GM23338 (cell line): ENCODE measurements around the gene SUN2. TPM values are rescaled to one million over a fixed set of nuclear protein-coding genes. Genes with fewer than 3 reads are reported as not detected.

Experiments
- ATAC-seq: fragments of 200-7000 bp; cut with Tn5 transposase; 3 replicates; pipeline ENCODE4 v1.9.1; 2020
- DNase-seq: peaks from one replicate; pipeline ENCODE4 v3.0.0-alpha.2; 2015; ENCODE audit warnings: low spot score
- H2AFZ ChIP-seq: fragments of 200-600 bp; sonication (generic); 2 replicates; pipeline ENCODE4 v1.8.0; 2016; ENCODE audit warnings: antibody characterized with exemption, mild to moderate bottlenecking, moderate library complexity
- H3F3A ChIP-seq: fragments of 200-600 bp; sonication (generic); replicated peaks from 2 replicates; pipeline ENCODE4 v1.8.0; 2017; ENCODE audit warnings: antibody characterized with exemption, mixed run types, low read depth
- H3K27ac ChIP-seq: fragments of 200-600 bp; sonication (generic); 2 replicates; pipeline ENCODE4 v1.6.1; 2016; ENCODE audit warnings: low read depth
- H3K27me3 ChIP-seq: fragments of 200-600 bp; sonication (generic); 2 replicates; pipeline ENCODE4 v1.8.0; 2016; ENCODE audit warnings: mild to moderate bottlenecking, mixed run types, moderate library complexity; ENCODE audit not compliant: insufficient read depth
- H3K36me3 ChIP-seq: fragments of 200-600 bp; sonication (generic); 2 replicates; pipeline ENCODE4 v1.8.0; 2016; ENCODE audit warnings: mild to moderate bottlenecking; ENCODE audit not compliant: insufficient read depth
- H3K4me1 ChIP-seq: fragments of 200-600 bp; sonication (generic); 2 replicates; pipeline ENCODE4 v1.8.0; 2016; ENCODE audit warnings: mild to moderate bottlenecking, moderate library complexity; ENCODE audit not compliant: insufficient read depth
- H3K4me2 ChIP-seq: fragments of 200-600 bp; sonication (generic); 2 replicates; pipeline ENCODE4 v1.7.1; 2017; ENCODE audit warnings: mixed run types
- H3K4me3 ChIP-seq: fragments of 200-600 bp; sonication (generic); 2 replicates; pipeline ENCODE4 v1.6.1; 2016; ENCODE audit warnings: mixed run types
- H3K79me2 ChIP-seq: fragments of 200-600 bp; sonication (generic); replicated peaks from 2 replicates; pipeline ENCODE4 v1.8.0; 2017; ENCODE audit warnings: mild to moderate bottlenecking; ENCODE audit not compliant: insufficient read depth
- H3K9me2 ChIP-seq: fragments of 200-600 bp; sonication (generic); 2 replicates; pipeline ENCODE4 v1.8.0; 2017; ENCODE audit not compliant: insufficient read depth
- H4K20me1 ChIP-seq: fragments of 200-600 bp; sonication (generic); replicated peaks from 2 replicates; pipeline ENCODE4 v1.8.0; 2017; ENCODE audit warnings: mild to moderate bottlenecking; ENCODE audit not compliant: insufficient read depth
- H3K27ac Mint-ChIP-seq: 2 replicates; pipeline ENCODE4 v1.8.0; 2020; ENCODE audit warnings: inconsistent platforms, mild to moderate bottlenecking, moderate library complexity, mixed read lengths
- H3K27me3 Mint-ChIP-seq: 3 replicates; pipeline ENCODE4 v1.8.0; 2022; ENCODE audit warnings: low read depth, mild to moderate bottlenecking, moderate library complexity, mixed read lengths, inconsistent platforms; ENCODE audit not compliant: insufficient read depth, poor library complexity
- H3K36me3 Mint-ChIP-seq: 3 replicates; pipeline ENCODE4 v1.8.0; 2021; ENCODE audit warnings: low read depth, mild to moderate bottlenecking, inconsistent platforms, moderate library complexity, mixed read lengths
- H3K4me1 Mint-ChIP-seq: 3 replicates; pipeline ENCODE4 v1.8.0; 2020; ENCODE audit warnings: mild to moderate bottlenecking, inconsistent platforms, mixed read lengths
- H3K4me3 Mint-ChIP-seq: 3 replicates; pipeline ENCODE4 v1.8.0; 2021; ENCODE audit warnings: moderate library complexity, mild to moderate bottlenecking, inconsistent platforms, mixed read lengths
- H3K9me3 Mint-ChIP-seq: 3 replicates; pipeline ENCODE4 v1.8.0; 2020; ENCODE audit warnings: moderate library complexity, mild to moderate bottlenecking, inconsistent platforms, mixed read lengths
- CREB1 ChIP-seq: fragments of 250-450 bp; sonication (Bioruptor Pico); IDR thresholded peaks from 2 replicates; pipeline ENCODE4 v1.5.0; 2020; ENCODE audit warnings: low read depth, mild to moderate bottlenecking, moderate library complexity
- EZH2 ChIP-seq: fragments of 200-600 bp; sonication (generic); IDR thresholded peaks from one replicate; pipeline ENCODE4 v1.8.0; 2017; ENCODE audit warnings: antibody characterized with exemption, mild to moderate bottlenecking, low read depth; ENCODE audit not compliant: unreplicated experiment
- EZH2phosphoT487 ChIP-seq: fragments of 200-600 bp; sonication (generic); IDR thresholded peaks from one replicate; pipeline ENCODE4 v1.8.1; 2018; ENCODE audit warnings: antibody characterized with exemption; ENCODE audit not compliant: unreplicated experiment
- POLR2AphosphoS5 ChIP-seq: IDR thresholded peaks from 2 replicates; pipeline ENCODE4 v1.6.1; 2016; ENCODE audit warnings: antibody characterized with exemption, low read depth
- ZNF114 ChIP-seq: fragments of 250-450 bp; sonication (Bioruptor Pico); IDR thresholded peaks from 2 replicates; pipeline ENCODE4 v1.5.0; 2020; ENCODE audit warnings: mild to moderate bottlenecking, moderate library complexity
- polyA plus RNA-seq: library from polyadenylated mRNA; unstranded; fragments of >200 nt; fragmentation: Nextera tagmentation; extraction: Ambion mirVana; gene quantifications from 2 replicates; pipeline ENCODE4 v1.2.1, GENCODE V29; 2016
- total RNA-seq: library from RNA; depleted of rRNA; stranded (reverse); fragments of >200 nt; shearing (Covaris generic); gene quantifications from 2 replicates; pipeline ENCODE4 v1.2.3, GENCODE V29; 2014
- TF ChIP-seq, protein P1 (sequence below): fragments of 250-450 bp; sonication (Bioruptor Pico); IDR thresholded peaks from 2 replicates; pipeline ENCODE4 v1.5.0; 2020; ENCODE audit warnings: mild to moderate bottlenecking, moderate library complexity

The SUN2 gene
- total and polyA plus RNA-seq, 2 experiments from 2014 or later, result 7.2 to 17.6 TPM

DNA sequence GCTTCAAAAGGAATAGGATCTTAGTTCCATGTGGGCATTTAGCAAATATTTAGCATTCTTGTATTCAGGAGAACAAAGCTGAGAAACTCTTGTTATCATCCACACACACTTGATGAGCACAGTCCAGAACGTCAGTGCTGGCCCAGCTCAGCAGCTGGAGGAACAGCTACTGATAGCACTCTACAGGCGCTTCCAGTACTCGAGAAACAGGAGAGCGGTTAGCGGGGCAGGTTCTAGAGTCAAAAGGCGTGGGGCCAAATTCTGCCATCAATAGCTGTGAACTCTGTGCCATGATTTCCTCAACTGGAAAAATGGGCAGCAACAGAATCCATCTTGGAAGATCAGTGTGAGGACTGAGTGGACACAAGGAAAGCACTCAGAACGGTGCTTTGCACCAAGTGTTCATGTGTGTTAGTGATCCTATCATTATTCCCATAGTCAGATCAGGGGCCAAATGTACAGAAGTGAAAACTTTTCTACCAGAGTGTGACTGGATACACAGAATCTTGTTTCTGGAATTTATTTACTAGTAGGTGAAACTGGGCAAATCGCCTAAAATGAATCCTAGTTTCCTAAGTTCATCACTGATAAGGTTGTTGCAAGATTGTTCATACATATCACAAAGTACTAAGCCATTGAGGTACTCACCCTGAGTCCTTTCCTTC is 58.2 kb downstream of the SUN2 start (continued):
- TF ChIP-seq, protein P1, sequence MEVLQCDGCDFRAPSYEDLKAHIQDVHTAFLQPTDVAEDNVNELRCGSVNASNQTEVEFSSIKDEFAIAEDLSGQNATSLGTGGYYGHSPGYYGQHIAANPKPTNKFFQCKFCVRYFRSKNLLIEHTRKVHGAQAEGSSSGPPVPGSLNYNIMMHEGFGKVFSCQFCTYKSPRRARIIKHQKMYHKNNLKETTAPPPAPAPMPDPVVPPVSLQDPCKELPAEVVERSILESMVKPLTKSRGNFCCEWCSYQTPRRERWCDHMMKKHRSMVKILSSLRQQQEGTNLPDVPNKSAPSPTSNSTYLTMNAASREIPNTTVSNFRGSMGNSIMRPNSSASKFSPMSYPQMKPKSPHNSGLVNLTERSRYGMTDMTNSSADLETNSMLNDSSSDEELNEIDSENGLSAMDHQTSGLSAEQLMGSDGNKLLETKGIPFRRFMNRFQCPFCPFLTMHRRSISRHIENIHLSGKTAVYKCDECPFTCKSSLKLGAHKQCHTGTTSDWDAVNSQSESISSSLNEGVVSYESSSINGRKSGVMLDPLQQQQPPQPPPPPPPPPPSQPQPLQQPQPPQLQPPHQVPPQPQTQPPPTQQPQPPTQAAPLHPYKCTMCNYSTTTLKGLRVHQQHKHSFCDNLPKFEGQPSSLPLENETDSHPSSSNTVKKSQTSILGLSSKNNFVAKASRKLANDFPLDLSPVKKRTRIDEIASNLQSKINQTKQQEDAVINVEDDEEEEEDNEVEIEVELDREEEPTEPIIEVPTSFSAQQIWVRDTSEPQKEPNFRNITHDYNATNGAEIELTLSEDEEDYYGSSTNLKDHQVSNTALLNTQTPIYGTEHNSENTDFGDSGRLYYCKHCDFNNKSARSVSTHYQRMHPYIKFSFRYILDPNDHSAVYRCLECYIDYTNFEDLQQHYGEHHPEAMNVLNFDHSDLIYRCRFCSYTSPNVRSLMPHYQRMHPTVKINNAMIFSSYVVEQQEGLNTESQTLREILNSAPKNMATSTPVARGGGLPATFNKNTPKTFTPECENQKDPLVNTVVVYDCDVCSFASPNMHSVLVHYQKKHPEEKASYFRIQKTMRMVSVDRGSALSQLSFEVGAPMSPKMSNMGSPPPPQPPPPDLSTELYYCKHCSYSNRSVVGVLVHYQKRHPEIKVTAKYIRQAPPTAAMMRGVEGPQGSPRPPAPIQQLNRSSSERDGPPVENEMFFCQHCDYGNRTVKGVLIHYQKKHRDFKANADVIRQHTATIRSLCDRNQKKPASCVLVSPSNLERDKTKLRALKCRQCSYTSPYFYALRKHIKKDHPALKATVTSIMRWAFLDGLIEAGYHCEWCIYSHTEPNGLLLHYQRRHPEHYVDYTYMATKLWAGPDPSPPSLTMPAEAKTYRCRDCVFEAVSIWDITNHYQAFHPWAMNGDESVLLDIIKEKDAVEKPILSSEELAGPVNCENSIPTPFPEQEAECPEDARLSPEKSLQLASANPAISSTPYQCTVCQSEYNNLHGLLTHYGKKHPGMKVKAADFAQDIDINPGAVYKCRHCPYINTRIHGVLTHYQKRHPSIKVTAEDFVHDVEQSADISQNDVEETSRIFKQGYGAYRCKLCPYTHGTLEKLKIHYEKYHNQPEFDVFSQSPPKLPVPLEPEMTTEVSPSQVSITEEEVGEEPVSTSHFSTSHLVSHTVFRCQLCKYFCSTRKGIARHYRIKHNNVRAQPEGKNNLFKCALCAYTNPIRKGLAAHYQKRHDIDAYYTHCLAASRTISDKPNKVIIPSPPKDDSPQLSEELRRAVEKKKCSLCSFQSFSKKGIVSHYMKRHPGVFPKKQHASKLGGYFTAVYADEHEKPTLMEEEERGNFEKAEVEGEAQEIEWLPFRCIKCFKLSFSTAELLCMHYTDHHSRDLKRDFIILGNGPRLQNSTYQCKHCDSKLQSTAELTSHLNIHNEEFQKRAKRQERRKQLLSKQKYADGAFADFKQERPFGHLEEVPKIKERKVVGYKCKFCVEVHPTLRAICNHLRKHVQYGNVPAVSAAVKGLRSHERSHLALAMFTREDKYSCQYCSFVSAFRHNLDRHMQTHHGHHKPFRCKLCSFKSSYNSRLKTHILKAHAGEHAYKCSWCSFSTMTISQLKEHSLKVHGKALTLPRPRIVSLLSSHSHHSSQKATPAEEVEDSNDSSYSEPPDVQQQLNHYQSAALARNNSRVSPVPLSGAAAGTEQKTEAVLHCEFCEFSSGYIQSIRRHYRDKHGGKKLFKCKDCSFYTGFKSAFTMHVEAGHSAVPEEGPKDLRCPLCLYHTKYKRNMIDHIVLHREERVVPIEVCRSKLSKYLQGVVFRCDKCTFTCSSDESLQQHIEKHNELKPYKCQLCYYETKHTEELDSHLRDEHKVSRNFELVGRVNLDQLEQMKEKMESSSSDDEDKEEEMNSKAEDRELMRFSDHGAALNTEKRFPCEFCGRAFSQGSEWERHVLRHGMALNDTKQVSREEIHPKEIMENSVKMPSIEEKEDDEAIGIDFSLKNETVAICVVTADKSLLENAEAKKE, result no peak
- TF ChIP-seq EZH2 (no peak), CREB1 (CRISPR knock-in tag) (no peak), ZNF114 (CRISPR knock-in tag) (no peak)

DNA sequence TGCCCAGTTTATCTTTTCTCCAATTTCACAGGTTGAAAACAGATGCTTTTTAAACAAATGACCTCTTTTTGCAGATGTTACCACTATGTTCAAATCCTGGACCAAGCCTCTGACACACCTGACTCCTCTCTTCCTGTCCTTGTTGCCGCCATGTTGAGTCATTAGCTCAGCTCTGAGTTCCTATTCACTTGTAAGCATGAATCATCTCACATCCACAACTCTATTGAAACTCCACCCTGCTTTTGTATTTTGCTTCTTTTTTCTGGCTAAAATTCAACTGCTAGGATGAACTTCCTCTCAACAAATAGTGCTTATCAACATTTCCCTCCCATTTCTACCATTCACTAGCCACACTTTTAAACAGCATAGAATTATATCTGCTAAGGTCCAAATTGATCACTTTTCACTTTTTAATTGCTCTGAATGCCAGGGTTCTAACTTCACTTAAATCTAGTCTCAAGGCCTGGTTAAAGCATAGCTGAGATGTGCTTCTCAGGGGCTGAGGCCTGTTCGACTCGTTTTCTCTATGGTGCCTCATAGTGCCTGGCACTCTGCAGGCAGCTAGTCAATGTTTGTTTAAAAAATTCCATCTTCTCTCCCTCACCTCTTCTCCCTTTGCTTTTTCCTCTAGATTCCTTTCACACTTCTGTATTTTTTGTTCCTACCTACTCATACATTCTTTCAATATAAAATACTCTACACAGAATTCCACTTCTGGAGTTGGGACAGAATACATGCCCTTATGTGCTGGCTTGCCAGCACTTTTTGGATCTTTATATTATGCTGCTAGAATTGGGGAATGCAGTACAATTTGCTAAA is 59.0 kb downstream of the SUN2 start:
- Mint-ChIP-seq H3K4me1 (peaks cover 23% of the 10 kb centered on the region), H3K9me3 (no peaks in the 10 kb centered on the region), H3K4me3 (no peak overlapping the region), H3K27me3 (peaks cover 15% of the 10 kb centered on the region), H3K27ac (0 out of 2 replicates have a peak overlapping the region, but pooled peaks have one; percentile 4), H3K36me3 (peaks cover 12% of the 10 kb centered on the region)
- DNase-seq (no peak), ATAC-seq (no peak)
- no peak overlapping the region for H2AFZ ChIP-seq
- H3K27me3 ChIP-seq, result no peaks in the 10 kb centered on the region
- H3K79me2 ChIP-seq, result peaks cover 55% of the 10 kb centered on the region
- H3K9me2 ChIP-seq, result no peaks in the 10 kb centered on the region
- peaks cover 18% of the 10 kb centered on the region for H3K4me1 ChIP-seq
- H4K20me1 ChIP-seq, result peaks cover 21% of the 10 kb centered on the region
- no peak overlapping the region for H3K4me3 ChIP-seq
- no peak overlapping the region for H3K27ac ChIP-seq
- no peaks in the 10 kb centered on the region; the same call in 1 of the 2 replicates for H3K36me3 ChIP-seq
- peaks cover 4% of the 10 kb centered on the region; the same call in 1 of the 2 replicates for H3F3A ChIP-seq
- 0 out of 2 replicates have a peak overlapping the region, but pooled peaks have one; percentile 2 for H3K4me2 ChIP-seq
- TF ChIP-seq POLR2AphosphoS5, result no peak
- TF ChIP-seq, protein P1, result no peak
- TF ChIP-seq EZH2phosphoT487, result no peak
- no peak for TF ChIP-seq ZNF114 (CRISPR knock-in tag)
